Mucosa of rectum (tissue), 2 donors: Measurements from ENCODE around the gene AHRR.
"Not testable (repeated sequence)": the region's sequence is repeated elsewhere in the genome, so short reads cannot be mapped to it uniquely, and the experiment has no call there.

Source experiments
- H3K27ac ChIP-seq, 2 donors: one replicate each; pipeline ENCODE4 v1.7.0; 2013; ENCODE audit warnings: inconsistent platforms in 2 of 2, low read depth in 2 of 2, low read length in 2 of 2
- H3K27me3 ChIP-seq, 2 donors: one replicate each; pipeline ENCODE4 v1.7.0; 2013; ENCODE audit warnings: low read length in 2 of 2; ENCODE audit not compliant: control insufficient read depth in 2 of 2, insufficient read depth in 2 of 2
- H3K36me3 ChIP-seq, 2 donors: one replicate each; pipeline ENCODE4 v1.7.0; 2013; ENCODE audit warnings: low read length in 2 of 2; ENCODE audit not compliant: control insufficient read depth in 2 of 2, insufficient read depth in 2 of 2
- H3K4me1 ChIP-seq, 2 donors: one replicate each; pipeline ENCODE4 v1.7.0; 2013; ENCODE audit warnings: low read length in 2 of 2, mild to moderate bottlenecking in 1 of 2; ENCODE audit not compliant: control insufficient read depth in 2 of 2, insufficient read depth in 2 of 2
- H3K4me3 ChIP-seq, 2 donors: one replicate each; pipeline ENCODE4 v1.7.0; 2013; ENCODE audit warnings: low read length in 2 of 2
- H3K9ac ChIP-seq, 2 donors: one replicate each; pipeline ENCODE4 v1.7.0; 2013; ENCODE audit warnings: low read length in 2 of 2, low read depth in 1 of 2, mild to moderate bottlenecking in 1 of 2
- H3K9me3 ChIP-seq, 2 donors: one replicate each; pipeline ENCODE4 v1.7.0; 2013; ENCODE audit warnings: low read length in 2 of 2; ENCODE audit not compliant: control insufficient read depth in 2 of 2
- donor health status: healthy.
- donor health status: Normal muscosa, but diverticular disease.

AHRR gene

DNA sequence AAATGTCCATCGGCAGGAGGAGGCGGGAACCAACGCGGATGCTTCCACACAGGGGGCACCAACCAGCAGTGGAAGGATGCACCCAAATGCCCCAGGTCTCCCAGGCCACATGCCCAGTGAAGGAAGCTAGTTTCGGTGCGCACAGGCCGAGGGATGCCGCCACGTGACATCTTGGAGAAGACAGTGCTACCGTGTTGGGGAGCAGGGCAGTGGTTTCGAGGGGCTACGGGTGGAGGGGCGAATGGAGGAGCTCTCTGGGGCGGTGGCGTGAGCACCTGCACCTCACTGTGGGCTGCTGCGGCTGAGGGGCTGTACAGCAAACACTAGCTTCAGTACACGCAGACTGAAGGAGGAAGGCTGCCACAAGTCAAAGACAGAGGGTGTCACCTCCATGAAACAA is 26.7 kb upstream of the AHRR start:
- not testable (repeated sequence) for H3K4me1 ChIP-seq, H3K4me3 ChIP-seq, H3K36me3 ChIP-seq, H3K27ac ChIP-seq, H3K27me3 ChIP-seq, H3K9ac ChIP-seq, H3K9me3 ChIP-seq

DNA sequence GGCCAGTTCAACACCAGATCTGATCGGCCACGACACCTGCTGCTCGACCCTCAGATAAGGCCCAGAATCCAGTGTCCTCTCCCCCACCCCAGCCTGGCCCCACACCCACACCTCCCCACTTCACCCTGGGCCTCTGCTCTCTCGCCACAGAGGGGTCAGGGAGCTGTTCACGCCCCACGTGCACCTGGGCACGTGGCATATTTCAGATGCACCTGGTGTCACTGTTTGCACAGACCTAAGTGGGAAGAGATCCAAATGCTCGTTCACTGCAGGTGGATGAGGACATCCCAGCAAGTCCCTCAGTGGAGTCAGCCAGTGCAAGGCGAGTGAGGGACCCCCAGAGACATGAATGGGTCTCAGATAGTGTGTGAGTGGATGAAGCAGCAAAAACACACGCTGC is 25.3 kb upstream of the AHRR start:
- H3K4me3 ChIP-seq, H3K4me1 ChIP-seq, H3K36me3 ChIP-seq, H3K9ac ChIP-seq, H3K27me3 ChIP-seq, H3K27ac ChIP-seq, H3K9me3 ChIP-seq: not testable (repeated sequence)

DNA sequence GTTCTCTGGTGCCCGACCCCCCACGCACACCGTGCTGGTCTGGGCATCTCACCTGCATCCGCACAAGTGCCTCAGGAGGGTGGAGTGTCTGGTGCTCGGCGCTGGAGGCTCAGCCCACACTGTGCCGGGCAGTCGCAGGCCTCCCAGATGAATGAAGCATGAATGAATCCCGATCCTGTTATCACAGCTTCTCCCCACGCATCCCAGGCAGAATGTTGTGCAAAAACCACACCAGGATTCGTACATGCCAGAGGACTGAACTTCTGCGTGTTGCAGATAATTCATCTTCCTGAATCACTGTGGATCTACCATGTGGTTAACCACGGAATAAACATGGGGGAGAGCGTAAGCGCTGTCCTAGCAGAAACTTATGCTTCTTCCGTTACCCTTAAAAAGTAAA is 24.6 kb upstream of the AHRR start:
- not testable (repeated sequence) for H3K27me3 ChIP-seq, H3K36me3 ChIP-seq, H3K27ac ChIP-seq, H3K9me3 ChIP-seq, H3K9ac ChIP-seq, H3K4me1 ChIP-seq, H3K4me3 ChIP-seq

DNA sequence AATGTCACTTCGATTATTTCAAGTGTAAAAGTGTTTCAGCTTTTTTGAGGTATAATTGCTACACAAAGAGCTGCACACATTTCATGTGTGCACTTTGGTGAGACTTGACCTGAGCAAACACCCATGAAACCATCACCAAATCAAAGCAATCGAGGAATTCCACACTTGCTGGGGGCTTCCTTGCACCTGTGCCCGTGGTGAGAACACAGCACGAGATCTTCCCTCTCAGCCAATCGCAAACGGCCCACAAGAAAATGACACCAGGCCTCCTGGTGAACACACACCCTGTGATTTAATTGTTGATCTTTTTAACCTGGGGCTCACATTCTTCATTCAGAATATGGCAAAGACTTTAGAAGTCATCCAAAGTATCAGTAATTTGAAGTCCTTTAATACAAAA is 24.1 kb upstream of the AHRR start:
- not testable (repeated sequence) for H3K36me3 ChIP-seq, H3K9me3 ChIP-seq, H3K27me3 ChIP-seq, H3K4me1 ChIP-seq, H3K4me3 ChIP-seq, H3K27ac ChIP-seq, H3K9ac ChIP-seq

DNA sequence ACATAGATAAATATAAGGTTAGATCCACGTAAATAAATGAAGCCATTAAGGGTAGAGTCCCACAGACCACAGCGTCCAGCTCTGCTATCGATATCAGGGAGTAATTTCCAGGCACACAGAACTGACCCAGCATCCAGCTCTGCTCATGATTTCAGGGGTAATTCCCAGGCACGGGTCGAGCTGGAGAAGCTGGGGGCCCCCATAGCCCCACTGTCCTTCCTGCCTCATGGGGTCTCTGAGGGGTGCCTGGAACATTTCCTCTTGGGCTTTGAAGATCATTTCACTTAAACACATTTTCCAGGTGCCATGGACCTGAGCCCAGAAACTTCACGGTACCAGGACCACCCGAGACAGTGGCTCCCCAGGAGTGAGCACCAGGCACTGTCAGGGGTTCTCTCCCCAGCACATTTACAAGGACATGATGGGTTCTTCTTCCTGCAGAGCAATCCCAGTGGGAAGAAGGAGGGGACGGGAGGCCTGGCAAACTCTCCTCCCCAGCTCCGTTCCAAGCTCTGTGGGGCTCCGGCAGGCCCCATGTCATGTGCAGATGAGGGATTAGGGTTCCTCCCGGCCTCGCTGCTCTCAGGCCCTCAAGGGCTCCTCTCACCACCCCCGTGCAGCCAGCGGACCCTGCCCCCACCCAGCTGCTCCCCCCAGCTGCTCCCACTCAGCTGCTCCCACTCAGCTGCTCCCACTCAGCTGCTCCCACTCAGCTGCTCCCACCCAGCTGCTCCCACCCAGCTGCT is 23.4 kb upstream of the AHRR start:
- H3K27ac ChIP-seq, H3K36me3 ChIP-seq, H3K4me3 ChIP-seq, H3K27me3 ChIP-seq, H3K9me3 ChIP-seq, H3K9ac ChIP-seq: not testable (repeated sequence)
- H3K4me1 ChIP-seq = peaks cover 2 to 13% of the 10 kb centered on the region in 2 donors

DNA sequence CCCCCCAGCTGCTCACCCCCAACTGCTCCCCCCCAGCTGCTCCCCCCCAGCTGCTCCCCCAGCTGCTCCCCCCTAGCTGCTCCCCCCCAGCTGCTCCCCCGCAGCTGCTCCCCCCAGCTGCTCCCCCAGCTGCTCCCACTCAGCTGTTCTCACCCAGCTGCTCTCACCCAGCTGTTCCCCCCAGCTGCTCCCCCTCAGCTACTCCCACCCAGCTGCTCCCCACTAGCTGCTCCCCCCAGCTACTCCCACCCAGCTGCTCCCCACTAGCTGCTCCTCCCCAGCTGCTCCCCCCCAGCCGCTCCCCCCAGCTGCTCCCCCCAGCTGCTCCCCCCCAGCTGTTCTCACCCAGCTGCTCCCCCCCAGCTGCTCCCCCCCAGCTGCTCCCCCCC is 22.8 kb upstream of the AHRR start:
- Histone ChIP-seq H3K9me3 (no peaks in the 10 kb centered on the region), H3K4me1 (peaks cover 2 to 13% of the 10 kb centered on the region in 2 donors), H3K27ac (no peak overlapping the region), H3K4me3 (no peak overlapping the region), H3K27me3 (no peaks in the 10 kb centered on the region), H3K9ac (no peak overlapping the region), H3K36me3 (peaks cover 0 to 2% of the 10 kb centered on the region in 2 donors)

DNA sequence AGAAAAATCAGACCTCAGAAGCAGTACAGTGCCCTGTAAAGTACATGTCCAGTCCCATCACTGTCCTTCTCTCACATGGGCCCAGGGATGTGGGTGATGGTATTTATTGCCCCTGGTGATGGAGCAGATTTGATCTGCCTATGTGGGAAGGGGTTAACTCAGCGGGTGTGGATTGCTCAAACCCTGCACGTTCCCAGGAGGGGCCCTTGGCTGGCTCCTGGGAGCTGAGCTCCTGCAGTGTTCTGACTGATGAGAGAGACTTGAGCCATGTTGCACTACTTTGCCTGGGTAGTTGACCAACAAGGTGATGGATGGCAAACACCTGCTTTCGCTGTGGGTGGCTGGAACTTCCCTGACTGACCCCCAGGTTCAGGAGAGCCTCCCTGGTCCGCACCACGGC is 21.6 kb upstream of the AHRR start:
- not testable (repeated sequence) for H3K36me3 ChIP-seq, H3K4me3 ChIP-seq, H3K27me3 ChIP-seq, H3K9ac ChIP-seq, H3K9me3 ChIP-seq, H3K27ac ChIP-seq
- peaks cover 2 to 13% of the 10 kb centered on the region in 2 donors for H3K4me1 ChIP-seq

DNA sequence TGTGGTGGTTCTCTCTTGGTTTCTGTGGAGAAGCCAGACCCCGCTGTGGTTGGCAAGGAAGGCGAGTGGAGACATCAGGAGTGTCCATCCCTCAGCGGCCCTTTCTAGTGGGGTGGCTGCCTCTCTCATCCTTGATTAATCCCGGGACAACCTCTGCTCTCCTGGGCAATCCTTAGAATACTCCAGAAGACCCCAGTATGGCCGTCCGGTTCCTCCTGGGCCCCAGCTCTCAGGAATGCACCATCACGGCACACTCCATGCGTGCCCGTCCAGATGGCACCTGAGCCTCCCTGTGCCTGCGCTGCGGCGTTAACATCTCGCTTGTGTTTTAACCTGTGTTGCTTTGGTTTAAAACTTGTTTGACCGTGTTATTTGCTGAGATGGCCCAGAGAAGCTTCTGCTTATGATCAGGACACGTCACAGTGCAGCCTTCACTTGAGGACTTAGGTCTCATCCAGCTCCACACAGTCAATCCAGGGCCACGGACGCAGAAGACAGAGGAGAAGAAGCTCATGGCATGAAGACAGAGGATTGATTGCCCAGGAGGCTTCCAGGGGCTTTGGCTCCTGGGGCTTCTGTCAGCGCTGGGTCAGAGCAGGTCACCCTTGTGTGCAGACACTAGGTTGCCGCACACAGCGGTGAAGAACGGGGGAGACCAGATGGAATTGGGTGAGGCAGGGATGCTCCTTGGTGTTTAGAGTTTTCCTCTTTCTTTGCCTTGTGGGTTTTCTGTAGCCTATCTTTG is 20.7 kb upstream of the AHRR start:
- H3K27me3 ChIP-seq, H3K27ac ChIP-seq, H3K4me3 ChIP-seq, H3K9me3 ChIP-seq, H3K36me3 ChIP-seq, H3K9ac ChIP-seq: not testable (repeated sequence)
- H3K4me1 ChIP-seq = peaks cover 2 to 13% of the 10 kb centered on the region in 2 donors

DNA sequence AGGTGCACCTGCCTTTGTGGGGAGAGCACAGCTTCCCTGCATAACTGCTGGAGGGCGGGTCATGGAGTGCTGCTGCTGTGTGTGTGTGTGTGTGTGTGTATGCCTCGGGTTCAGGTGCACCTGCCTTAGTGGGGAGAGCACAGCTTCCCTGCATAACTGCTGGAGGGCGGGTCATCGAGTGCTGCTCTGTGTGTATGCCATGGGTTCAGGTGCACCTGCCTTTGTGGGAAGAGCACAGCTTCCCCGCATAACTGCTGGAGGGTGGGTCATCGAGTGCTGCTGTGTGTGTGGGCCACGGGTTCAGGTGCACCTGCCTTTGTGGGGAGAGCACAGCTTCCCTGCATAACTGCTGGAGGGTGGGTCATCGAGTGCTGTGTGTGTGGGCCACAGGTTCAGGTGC is 19.1 kb upstream of the AHRR start:
- Histone ChIP-seq H3K36me3 (peaks cover 17 to 19% of the 10 kb centered on the region in 2 donors), H3K4me1 (peaks cover 2 to 13% of the 10 kb centered on the region in 2 donors)
- not testable (repeated sequence) for H3K4me3 ChIP-seq, H3K27ac ChIP-seq, H3K9me3 ChIP-seq, H3K27me3 ChIP-seq, H3K9ac ChIP-seq

DNA sequence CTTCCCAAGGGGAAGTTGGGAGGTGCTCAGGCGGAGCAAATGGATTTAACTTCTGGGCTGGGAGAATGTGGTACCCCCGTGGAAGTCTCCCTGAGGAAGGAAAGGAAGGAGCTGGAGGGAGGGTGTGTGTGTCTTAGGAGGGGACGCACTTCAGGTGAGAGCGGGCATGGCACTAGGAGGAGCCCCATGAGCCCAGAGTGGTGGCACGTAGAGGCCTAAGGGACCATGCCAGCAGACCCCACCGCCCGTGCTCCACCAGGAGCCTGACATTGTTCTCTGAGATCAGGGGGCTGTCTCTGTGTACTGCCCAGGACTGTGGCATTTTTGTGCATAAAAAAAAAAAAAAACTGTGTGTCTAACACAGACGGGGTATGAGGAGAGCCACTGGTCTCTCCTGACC is 18.5 kb upstream of the AHRR start:
- Histone ChIP-seq H3K27me3 (no peaks in the 10 kb centered on the region), H3K9ac (no peak overlapping the region)

More for the DNA sequence above, 18.5 kb upstream of the AHRR start:
- H3K27ac ChIP-seq = no peak overlapping the region
- H3K4me1 ChIP-seq = peaks cover 2 to 13% of the 10 kb centered on the region in 2 donors
- H3K9me3 ChIP-seq = no peaks in the 10 kb centered on the region
- H3K36me3 ChIP-seq = peaks cover 18 to 25% of the 10 kb centered on the region in 2 donors
- H3K4me3 ChIP-seq = no peak overlapping the region
